ENCODE data around the gene RIPK3.
"Not testable (repeated sequence)": the region's sequence is repeated elsewhere in the genome, so short reads cannot be mapped to it uniquely, and the experiment has no call there.

Gene RIPK3

GRCh38 chr14:24339284-24340151 is at the start of gene RIPK3:
TSS of gene RIPK3 (minus strand) at chr14:24339991. CDS start at chr14:24339826, 165 bp downstream.
- DNase-seq (ENCODE audit: low read depth in 1 of 2, low spot score in 1 of 2), result peak; percentile 39 to 44

- DNase-seq (ENCODE audit: low read depth in 1 of 2, low spot score in 1 of 2), result no peak
Measured at GRCh38 chr14:24389226-24389848, 49.5 kb upstream of the RIPK3 start.

GRCh38 chr14:24388474-24389179 is 48.8 kb upstream of the RIPK3 start:
- DNase-seq (ENCODE audit: low read depth in 1 of 2, low spot score in 1 of 2), result no peak

GRCh38 chr14:24387579-24387978 is 47.8 kb upstream of the RIPK3 start:
- not testable (repeated sequence) for DNase-seq (ENCODE audit: low read depth in 1 of 2, low spot score in 1 of 2)

GRCh38 chr14:24387009-24387345 is 47.2 kb upstream of the RIPK3 start:
- no peak for DNase-seq (ENCODE audit: low read depth in 1 of 2, low spot score in 1 of 2)

- no peak for DNase-seq (ENCODE audit: low read depth in 1 of 2, low spot score in 1 of 2)
Measured at GRCh38 chr14:24385524-24385923, 45.7 kb upstream of the RIPK3 start.

GRCh38 chr14:24384169-24384568 is 44.4 kb upstream of the RIPK3 start:
- DNase-seq (ENCODE audit: low read depth in 1 of 2, low spot score in 1 of 2), result no peak

GRCh38 chr14:24382064-24382371 is 42.2 kb upstream of the RIPK3 start:
- DNase-seq (ENCODE audit: low read depth in 1 of 2, low spot score in 1 of 2), result no peak

- no peak for DNase-seq (ENCODE audit: low read depth in 1 of 2, low spot score in 1 of 2)
Measured at GRCh38 chr14:24381363-24382063, 41.7 kb upstream of the RIPK3 start.

- no peak for DNase-seq (ENCODE audit: low read depth in 1 of 2, low spot score in 1 of 2)
Measured at GRCh38 chr14:24379907-24380730, 40.3 kb upstream of the RIPK3 start.

GRCh38 chr14:24378981-24379906 is 39.5 kb upstream of the RIPK3 start:
- no peak for DNase-seq (ENCODE audit: low read depth in 1 of 2, low spot score in 1 of 2)

GRCh38 chr14:24378327-24378726 is 38.5 kb upstream of the RIPK3 start:
- DNase-seq (ENCODE audit: low read depth in 1 of 2, low spot score in 1 of 2), result no peak

- DNase-seq (ENCODE audit: low read depth in 1 of 2, low spot score in 1 of 2), result no peak
Measured at GRCh38 chr14:24377657-24378056, 37.9 kb upstream of the RIPK3 start.

- DNase-seq (ENCODE audit: low read depth in 1 of 2, low spot score in 1 of 2), result no peak
Measured at GRCh38 chr14:24377126-24377525, 37.3 kb upstream of the RIPK3 start.

GRCh38 chr14:24376448-24377070 is 36.8 kb upstream of the RIPK3 start:
- DNase-seq (ENCODE audit: low read depth in 1 of 2, low spot score in 1 of 2), result no peak

GRCh38 chr14:24372701-24373416 is 33.1 kb upstream of the RIPK3 start:
- DNase-seq (ENCODE audit: low read depth in 1 of 2, low spot score in 1 of 2), result no peak

- DNase-seq (ENCODE audit: low read depth in 1 of 2, low spot score in 1 of 2), result not testable (repeated sequence)
Measured at GRCh38 chr14:24371605-24372004, 31.8 kb upstream of the RIPK3 start.

GRCh38 chr14:24370748-24371147 is 31.0 kb upstream of the RIPK3 start:
- no peak for DNase-seq (ENCODE audit: low read depth in 1 of 2, low spot score in 1 of 2)
